COLO829 (cell line): Measurements from ENCODE around the gene SLC2A14.
"Not testable (repeated sequence)": the region's sequence is repeated elsewhere in the genome, so short reads cannot be mapped to it uniquely, and the experiment has no call there.

Source experiments
- DNase-seq: peaks from one replicate; pipeline ENCODE4 v3.0.0; 2012; ENCODE audit warnings: low spot score

SLC2A14 gene

DNA sequence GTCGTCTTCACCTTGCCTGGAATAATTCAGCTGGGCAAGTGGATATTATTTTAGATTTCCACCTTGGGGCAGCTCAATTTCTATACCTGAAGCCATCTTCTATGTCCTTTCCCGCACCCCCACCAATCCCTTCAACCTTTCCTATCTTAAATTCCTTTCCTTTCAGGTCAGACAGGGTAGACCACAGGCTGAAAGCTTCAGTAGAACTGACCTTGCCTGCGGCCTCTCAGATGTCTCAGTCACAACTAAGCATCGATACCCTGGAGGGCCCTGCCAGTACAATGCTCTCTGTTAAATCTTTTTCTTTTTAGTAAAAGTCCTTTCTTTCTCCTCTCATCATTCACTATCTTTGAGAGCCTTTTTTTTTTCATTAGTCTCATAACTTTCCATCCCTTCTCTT lies 38.9 kb downstream of the SLC2A14 start:
- DNase-seq, result no peak

DNA sequence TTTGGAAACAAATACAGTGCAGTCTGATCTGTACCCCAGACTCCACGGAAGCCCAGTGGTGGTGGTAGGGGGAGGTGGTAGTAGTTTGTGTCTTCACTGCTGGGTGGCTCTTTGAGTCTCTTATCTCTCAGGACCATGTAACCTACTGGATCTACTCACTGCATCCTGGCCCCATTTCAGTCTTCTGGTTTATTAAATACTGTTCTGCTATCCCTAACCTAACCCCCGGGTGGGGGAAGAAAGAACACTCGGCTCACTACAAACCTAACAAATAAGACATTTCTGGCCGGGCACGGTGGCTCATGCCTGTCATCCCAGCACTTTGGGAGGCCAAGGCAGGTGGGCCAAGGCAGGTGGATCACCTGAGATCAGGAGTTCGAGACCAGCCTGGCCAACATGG lies 39.5 kb downstream of the SLC2A14 start:
- not testable (repeated sequence) for DNase-seq

DNA sequence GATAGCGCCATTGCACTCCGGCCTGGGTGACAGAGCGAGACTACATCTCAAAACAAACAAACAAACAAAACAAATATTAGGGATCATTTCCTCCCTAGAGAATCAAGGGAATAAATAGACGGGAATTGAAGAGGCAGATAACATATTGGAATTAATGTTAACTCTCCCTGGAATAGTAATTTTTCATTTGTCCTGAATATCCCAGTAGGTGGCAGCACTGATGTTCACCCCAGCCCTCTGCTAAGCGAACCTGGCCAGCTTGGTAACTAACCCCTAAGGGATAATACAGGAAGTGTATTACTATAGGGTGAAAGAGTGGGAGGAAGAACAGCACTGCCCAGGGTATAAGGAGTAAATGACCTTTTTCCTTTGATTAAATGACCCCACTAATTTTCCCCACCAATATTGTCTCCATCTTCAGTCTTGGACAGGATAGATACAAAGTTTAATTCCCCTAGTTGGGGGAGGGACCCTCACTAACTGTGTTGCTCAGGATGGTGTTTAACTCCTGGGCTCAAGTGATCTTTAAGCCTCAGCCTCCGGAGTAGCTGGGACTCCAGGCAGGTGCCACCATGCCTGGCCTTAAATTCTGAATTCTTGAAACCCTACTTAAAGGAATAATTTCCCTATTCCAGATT lies 40.5 kb downstream of the SLC2A14 start:
- peak; percentile 85 for DNase-seq

DNA sequence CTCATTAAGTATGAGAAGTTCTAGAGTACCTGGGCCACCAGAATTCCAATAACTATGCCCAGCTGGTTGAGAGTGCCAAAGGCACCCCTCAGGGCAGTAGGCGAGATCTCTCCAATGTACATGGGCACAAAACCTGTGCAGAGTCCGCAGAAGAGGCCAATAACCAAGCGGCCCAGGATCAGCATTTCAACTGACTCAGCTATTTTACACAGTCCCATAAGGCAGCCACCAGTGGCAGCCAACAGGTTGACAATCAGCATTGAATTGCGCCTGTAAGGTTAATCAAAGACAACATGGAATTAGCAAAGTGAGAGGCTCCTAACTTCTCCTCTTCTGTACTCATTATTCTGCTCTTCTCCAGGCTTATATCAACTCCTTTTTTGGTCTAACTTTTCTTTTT lies 43.0 kb downstream of the SLC2A14 start:
- DNase-seq, result not testable (repeated sequence)

DNA sequence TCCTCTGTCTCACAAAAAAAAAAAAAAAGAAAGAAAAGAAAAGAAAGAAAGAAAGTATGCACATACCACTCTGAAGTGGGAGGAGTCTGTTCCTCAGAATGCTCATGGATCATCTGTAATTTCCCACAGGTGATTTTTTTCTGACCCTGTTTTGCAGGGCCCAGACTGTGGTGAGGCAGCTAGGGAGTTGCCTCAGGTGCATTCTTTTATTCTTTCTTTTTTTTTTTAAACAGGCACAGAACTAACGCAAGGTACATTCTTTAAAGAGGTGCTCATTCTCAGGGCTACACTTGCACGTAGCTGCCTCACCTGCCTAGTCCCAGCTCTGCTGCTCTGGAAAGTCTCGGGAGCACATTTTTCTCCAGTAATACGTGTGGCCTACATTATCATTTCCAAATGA lies 47.0 kb downstream of the SLC2A14 start:
- DNase-seq, result not testable (repeated sequence)

DNA sequence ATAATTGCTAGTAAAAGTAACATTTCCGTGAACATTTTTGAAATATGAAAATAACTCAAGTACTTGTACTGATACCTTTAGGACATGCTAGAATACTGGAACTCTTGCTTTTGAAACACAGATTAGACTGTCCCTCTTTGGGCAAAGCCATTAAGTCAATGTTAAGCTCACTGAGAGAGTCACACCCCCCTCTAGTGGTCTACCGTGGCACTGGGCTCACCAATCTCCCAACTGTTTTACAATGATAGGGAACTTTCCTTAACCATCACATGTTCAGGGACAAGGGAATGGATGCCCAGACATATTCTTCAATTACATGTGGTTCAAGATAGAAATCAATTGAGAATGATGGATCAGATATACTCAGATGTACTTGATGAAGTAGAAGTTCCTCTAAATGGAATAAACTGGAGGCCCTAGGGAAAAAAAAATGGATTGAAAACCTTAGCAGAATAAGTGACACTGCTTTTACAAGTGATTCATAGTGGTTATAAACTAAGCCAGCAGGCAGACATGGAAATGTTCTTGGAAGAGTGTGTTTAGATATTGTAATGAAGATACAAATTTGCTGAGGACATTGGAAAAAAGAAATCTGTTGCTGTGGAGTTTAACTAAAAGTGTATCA lies 65.7 kb downstream of the SLC2A14 start:
- DNase-seq, result peak; percentile 67

DNA sequence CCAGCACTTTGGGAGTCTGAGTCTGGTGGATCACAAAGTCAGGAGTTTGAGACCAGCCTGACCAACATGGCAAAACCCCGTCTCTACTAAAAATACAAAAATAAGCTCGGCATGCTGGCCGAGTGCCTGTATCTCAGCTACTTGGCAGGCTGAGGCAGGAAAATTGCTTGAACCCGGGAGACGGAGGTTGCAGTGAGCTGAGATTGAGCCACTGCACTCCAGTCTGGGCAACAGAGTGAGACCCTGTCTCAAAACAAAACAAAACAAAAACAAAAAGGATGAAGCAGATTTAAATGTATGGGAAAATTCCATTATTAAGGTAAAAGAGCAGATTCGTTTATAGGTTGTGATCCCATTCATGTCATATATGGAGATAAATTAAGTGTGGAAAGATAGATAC lies 66.4 kb downstream of the SLC2A14 start:
- DNase-seq, result not testable (repeated sequence)

DNA sequence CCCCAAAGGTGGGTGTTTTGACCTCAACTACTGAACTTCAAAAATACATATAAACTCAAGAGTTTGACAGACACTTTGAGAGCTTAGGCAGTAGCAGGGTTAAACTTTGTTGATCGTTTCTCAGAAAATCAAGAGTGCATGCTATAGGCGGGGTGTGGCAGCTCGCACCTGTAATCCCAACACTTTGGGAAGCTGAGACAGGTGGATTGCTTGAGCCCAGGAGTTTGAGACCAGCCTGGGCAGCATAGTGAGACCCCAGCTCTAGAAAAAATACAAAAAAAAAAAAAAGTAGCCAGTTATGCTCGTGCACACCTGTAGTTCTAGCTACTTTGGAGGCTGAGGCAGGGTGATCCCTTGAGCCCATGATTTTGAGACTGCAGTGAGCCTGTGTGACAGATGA lies 71.3 kb downstream of the SLC2A14 start:
- no peak for DNase-seq

DNA sequence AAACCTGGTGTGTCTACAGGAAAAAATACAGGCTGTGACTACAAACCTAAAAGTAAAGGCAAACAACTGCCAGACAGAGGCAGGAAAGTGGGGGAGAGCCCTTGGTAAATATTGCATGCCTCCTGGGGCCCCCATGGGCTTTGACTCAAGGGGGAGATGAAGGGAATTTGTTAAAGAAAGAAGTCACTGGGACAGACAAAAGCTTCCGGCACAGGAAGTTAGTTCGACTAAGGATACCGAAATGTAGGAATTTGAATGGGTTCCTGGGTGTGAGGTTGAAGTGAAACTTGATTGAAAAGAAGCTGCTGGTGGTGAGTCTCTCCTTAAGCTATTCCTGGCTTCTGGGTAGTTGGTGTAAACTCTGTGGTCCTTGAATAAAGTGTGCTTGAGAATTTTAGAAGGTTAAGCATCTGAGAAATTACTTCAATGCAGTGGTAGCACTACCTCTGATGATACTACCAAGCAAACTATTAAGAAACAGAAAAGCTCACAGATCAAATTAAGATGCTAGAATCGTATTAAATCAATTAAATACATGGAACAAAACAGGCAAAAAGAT lies 73.9 kb downstream of the SLC2A14 start:
- not testable (repeated sequence) for DNase-seq

DNA sequence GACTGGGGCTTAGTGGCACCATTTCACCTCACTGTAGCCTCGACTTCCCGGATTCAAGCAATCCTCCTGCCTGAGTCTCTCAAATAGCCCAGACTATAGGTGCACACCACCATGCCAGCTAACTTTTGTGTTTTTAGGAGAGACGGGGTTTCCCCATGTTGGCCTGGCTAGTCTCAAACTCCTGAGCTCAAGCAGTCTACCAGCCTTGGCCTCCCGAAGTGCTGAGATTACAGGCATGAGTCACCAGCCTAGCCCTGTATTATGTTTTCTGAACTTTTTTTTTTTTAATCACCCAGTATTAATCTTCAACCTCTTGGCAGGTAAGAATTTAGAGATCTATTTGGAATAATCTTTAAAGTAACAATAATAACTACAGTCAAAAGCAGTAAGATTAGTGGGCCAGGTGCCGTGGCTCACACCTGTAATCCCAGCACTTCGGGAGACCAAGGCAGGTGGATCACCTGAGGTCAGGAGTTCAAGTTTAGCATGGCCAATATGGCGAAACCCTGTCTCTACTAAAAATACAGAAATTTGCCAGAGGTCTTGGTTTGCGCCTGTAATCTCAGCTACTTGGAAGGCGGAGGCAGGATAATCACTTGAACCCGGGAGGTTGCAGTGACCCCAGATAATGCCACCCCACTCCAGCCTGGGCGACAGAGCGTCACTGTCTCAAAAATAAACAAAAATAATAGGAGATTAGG lies 74.9 kb downstream of the SLC2A14 start:
- DNase-seq, result no peak

DNA sequence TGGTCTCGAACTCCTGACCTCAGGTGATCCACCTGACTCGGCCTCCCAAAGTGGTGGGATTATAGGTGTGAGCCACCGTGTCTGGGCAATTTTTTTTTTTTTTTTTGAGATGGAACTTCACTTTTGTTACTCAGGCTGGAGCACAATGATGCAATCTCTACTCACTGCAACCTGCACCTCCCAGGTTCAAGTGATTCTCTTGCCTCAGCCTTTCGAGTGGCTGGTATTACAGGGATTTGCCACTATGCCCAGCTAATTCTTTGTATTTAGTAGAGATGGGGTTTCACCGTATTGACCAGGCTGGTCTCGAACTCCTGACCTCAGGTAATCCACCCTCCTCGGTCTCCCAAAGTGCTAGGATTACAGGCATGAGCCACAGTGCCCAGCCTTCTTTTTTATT lies 75.4 kb downstream of the SLC2A14 start:
- DNase-seq, result not testable (repeated sequence)

DNA sequence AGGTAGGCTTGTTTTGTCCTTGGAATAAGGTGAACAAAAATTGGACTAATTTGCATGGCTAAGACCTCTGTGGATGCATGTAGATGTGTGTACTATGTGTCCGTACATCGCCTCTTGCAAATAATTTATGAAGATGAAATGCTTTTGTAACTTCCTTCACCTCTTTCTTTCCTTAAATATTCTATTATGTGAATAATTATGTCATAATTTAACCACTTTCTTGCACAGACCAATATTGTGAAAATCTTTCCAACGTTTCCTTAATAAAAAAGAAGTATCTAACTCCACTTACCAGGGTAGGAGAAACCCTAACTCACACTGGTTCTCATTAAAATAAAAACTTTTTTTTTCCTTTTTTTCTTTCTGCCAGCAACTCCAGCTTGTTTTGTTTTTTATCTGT lies 79.5 kb downstream of the SLC2A14 start:
- no peak for DNase-seq

DNA sequence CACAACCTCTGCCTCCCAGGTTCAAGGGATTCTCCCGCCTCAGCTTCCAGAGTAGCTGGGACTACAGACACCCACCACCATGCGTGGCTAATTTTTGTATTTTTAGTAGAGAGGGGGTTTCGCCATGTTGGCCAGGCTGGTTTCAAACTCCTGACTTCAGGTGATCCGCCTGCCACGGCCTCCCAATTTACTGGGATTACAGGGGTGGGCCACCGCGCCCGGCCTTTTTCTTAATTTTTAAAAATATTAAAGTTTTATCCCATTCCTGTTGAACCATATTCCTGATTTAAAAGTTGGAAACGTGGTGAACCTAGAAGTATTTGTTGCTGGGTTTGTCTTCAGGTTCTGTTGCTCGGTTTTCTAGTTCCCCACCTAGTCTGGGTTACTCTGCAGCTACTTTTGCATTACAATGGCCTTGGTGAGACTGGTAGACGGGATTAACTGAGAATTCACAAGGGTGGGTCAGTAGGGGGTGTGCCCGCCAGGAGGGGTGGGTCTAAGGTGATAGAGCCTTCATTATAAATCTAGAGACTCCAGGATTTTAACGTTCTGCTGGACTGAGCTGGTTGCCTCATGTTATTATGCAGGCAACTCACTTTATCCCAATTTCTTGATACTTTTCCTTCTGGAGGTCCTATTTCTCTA lies 83.7 kb downstream of the SLC2A14 start, which contains the start of gene NANOG:
Gene NANOG, plus strand, starts transcription at position 519 of the 645 bp plus-strand sequence. CDS start 213 bp downstream, outside the sequence.
- not testable (repeated sequence) for DNase-seq

DNA sequence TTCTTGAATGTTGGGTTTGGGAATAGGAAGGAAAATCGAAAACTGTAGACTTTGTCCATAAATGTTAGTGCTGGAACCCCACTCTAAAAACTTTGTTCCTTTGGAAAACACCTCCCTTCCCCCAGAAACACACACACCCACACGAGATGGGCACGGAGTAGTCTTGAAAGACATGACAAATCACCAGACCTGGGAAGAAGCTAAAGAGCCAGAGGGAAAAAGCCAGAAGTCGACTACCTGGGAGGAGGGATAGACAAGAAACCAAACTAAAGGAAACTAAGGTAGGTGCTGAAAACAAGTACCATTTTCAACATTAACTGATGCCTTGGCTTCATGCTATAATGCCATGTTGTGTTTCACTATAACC lies 84.4 kb downstream of the SLC2A14 start:
- no peak for DNase-seq

DNA sequence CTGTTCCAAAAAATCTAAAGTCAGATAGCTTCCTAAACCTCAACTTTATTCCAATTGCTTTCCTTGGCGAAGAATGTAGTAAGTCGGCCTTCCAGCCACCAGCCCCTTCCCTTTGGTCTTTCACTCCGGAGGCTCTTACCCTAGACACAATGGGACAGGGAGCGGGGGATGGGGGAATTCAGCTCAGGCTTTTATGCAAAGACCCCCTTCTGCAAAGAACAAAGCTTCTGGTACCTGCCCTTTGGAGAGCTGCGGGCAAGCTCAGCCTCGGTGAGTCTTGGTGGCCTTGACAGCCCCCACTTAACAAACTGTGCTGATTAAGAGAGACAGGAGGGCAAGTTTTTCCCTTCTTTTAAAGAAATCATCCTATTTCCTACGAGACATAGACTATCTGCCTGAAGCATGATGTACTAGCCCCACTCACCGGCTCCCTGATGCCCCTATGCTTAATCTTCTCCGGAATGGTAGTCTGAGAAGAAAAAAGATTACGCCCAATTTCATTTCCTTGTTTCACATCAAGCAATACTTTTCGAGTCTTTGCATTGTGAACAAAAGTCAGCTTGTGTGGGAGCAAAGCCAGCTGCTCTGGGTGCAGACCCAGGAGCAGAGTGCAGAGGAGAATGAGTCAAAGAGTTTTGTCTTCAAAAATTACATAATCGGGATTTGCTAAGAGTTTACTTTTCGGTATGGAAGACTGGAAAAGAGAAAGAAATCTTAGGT lies 85.0 kb downstream of the SLC2A14 start:
- no peak for DNase-seq

DNA sequence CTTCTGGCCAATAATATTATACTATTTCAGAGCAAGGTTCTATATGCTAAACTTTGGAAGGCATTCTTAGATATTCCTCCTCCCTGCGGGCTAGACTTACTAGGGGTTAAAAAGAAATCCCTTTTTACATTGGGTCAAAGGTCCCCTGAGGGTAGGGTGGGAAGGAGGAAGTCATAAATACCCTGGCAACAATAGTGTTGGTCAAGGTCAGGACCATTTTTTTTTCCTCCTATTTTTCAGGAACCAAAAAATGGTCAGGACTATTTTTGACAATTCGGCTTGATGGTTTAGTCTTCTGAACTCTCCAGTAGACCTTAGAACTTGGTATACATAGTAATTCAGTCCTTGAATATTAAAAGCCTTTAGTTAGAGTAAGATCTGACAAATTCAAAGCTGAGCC lies 88.0 kb downstream of the SLC2A14 start:
- DNase-seq, result no peak

DNA sequence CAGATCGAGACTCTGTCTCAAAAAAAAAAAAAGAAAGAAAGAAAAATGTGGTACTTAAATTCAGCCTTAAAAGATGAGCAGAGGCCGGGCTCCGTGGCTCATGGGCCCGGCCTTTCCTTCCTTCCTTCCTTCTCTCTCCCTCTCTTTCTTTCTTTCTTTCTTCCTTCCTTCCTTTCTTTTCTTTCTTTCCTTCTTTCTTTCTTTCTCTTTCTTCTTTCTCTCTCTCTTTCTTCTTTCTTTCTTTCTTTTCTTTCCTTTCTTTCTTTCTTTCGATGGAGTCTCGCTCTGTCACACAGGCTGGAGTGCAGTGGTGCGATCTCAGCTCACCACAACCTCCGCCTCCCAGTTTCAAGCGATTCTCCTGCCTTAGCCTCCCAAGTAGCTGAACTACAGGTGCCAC lies 89.3 kb downstream of the SLC2A14 start:
- not testable (repeated sequence) for DNase-seq

DNA sequence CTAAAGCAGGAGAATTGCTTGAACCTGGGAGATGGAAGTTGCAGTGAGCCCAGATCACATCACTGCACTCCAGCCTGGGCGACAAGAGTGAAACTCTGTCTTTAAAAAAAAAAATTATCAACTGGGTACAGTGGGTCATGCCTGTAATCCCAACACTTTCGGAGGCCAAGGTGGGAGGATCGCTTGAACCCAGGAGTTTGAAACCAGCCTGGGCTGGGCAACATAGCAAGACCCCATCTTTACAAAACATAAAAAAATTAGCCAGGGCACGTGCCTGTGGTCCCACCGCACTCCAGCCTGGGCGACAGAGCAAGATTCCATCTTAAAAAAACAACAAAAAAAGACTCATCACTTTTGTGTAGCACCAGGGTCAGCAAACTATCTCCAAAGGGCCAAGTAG lies 90.7 kb downstream of the SLC2A14 start:
- DNase-seq, result no peak

DNA sequence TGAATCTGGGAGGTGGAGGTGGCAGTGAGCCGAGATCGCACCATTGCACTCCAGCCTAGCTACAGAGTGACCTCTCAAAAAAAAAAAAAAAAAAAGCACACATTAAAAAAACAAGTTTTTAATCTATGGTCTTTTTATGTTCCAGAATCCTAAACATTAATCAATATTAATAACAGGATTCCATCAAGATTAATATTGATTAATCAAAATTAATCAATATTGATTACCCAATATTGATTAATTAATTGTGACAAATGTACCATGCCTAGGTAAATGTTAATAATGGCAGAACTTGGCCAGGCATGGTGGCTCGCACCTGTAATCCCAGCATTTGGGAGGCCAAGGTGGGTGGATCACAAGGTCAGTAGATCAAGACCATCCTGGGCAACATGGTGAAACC lies 91.4 kb downstream of the SLC2A14 start:
- DNase-seq, result no peak

DNA sequence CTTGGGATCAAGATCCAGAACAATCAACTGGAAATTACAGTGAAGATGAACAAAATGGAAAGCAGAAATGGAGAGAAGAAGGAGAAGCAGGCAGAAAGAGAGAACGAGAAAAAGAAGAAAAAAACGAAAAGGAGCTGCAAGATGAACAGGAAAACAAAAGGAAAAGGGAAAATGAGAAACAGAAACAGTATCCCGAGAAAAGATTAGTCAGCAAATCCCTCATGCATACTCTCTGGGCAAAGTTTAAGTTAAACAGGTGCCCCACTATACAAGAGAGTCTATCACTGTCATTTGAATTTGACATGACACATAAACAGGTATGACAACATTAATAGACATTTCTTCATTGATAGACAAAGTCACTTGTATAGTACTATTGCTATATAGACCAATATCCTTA lies 102.7 kb downstream of the SLC2A14 start:
- no peak for DNase-seq
